Smooth muscle cell (in vitro differentiated cells): Measurements from ENCODE around the gene C1QL4. TPM values are rescaled to one million over a fixed set of nuclear protein-coding genes. Genes with fewer than 3 reads are reported as not detected.

Source experiments
- DNase-seq: peaks from one replicate; lab custom pipeline; 2025; ENCODE audit not compliant: unreplicated experiment; lab: John Stamatoyannopoulos, UW
- H2AFZ ChIP-seq: fragments of 200-600 bp; sonication (generic); 2 replicates; pipeline ENCODE4 v1.6.0; 2016; ENCODE audit warnings: antibody characterized with exemption, low read depth, mild to moderate bottlenecking
- H3F3A ChIP-seq: fragments of 200-600 bp; sonication (generic); 2 replicates; pipeline ENCODE4 v1.6.0; 2017; ENCODE audit warnings: antibody characterized with exemption, low read depth
- H3K27ac ChIP-seq: fragments of 200-600 bp; sonication (generic); 2 replicates; pipeline ENCODE4 v1.5.1; 2016; ENCODE audit warnings: low read depth, mild to moderate bottlenecking
- H3K27me3 ChIP-seq: fragments of 200-600 bp; sonication (generic); 2 replicates; pipeline ENCODE4 v1.6.1; 2016; ENCODE audit warnings: low read depth, mild to moderate bottlenecking
- H3K36me3 ChIP-seq: fragments of 200-600 bp; sonication (generic); 2 replicates; pipeline ENCODE4 v1.5.1; 2016; ENCODE audit warnings: low read depth
- H3K4me1 ChIP-seq: fragments of 200-600 bp; sonication (generic); 2 replicates; pipeline ENCODE4 v1.5.1; 2016; ENCODE audit warnings: low read depth
- H3K4me2 ChIP-seq: fragments of 200-600 bp; sonication (generic); 2 replicates; pipeline ENCODE4 v1.6.0; 2016; ENCODE audit warnings: mild to moderate bottlenecking
- H3K4me3 ChIP-seq: fragments of 200-600 bp; sonication (generic); 2 replicates; pipeline ENCODE4 v1.5.1; 2016; ENCODE audit warnings: mild to moderate bottlenecking
- H3K79me2 ChIP-seq: fragments of 200-600 bp; sonication (generic); 2 replicates; pipeline ENCODE4 v1.6.0; 2016; ENCODE audit warnings: low read depth, mild to moderate bottlenecking
- H3K9ac ChIP-seq: fragments of 200-600 bp; sonication (generic); 2 replicates; pipeline ENCODE4 v1.6.0; 2016; ENCODE audit warnings: low read depth
- H3K9me3 ChIP-seq: fragments of 200-600 bp; sonication (generic); replicated peaks from 2 replicates; pipeline ENCODE4 v1.5.1; 2016; ENCODE audit warnings: low read depth
- H4K20me1 ChIP-seq: fragments of 200-600 bp; sonication (generic); 2 replicates; pipeline ENCODE4 v1.6.0; 2016; ENCODE audit warnings: low read depth
- WGBS: methylation state at CpG from one replicate; pipeline ENCODE4 v1.1.7; 2016; ENCODE audit warnings: low lambda C conversion rate; 5-methylcytosine and 5-hydroxymethylcytosine counted together
- polyA plus RNA-seq: library from polyadenylated mRNA; unstranded; fragments of >200 nt; fragmentation: Nextera tagmentation; extraction: Ambion mirVana; gene quantifications from 2 replicates; pipeline ENCODE4 v1.2.1, GENCODE V29; 2016
- total RNA-seq: library from RNA; depleted of rRNA; stranded (reverse); fragments of >200 nt; gene quantifications from 2 replicates; pipeline ENCODE4 v1.2.3, GENCODE V29; 2014
- TF ChIP-seq, protein P1 (sequence below): fragments of 200-600 bp; sonication (generic); IDR thresholded peaks from 2 replicates; pipeline ENCODE4 v1.5.1; 2017; ENCODE audit warnings: borderline replicate concordance, mild to moderate bottlenecking, antibody characterized with exemption; ENCODE audit not compliant: insufficient read depth, poor library complexity, severe bottlenecking

Gene C1QL4
- total and polyA plus RNA-seq, 2 experiments from 2014 or later = 0.09 TPM; not detected in 1

DNA sequence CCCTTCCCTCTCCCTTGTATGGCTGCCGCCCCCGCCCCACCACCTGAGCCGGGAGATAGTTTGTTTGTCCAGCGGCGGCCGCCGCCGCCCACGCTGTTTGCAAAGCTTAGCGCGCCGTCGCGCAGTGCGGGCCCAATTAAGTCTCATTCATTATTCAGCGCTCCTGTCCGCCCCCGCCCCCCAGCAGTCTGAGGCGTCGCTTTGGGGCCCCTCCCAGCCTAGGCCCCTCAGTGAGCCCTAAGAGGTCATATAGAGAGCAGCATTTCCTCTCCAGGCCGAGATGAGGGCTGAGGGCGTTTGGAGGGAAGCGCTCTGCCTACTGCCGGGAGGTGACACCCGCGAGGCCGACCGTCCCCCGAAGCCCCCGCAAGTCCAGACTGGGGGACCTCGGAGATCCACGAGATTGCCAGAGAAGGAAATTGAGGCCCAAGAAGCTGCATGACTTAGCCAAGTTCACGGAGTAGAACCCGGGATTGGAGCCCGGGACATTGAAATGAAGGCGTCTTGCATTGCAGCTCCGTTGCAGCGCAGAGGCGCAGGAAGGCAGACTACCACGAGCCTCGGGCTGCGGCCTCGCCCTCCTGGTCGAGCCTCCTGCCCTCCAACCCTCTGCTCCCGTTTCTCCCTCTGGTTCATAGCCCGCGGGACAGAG, 9.8 kb upstream of the C1QL4 start, which contains the start of gene DNAJC22:
TSS of gene DNAJC22 (plus strand) at position 230 of the 652 bp plus-strand sequence. CDS start 1,985 bp downstream, outside the sequence.
- WGBS = 3% methylated on average over 43 of the region's 47 CpGs
- H3K4me3 ChIP-seq = peak within 1 kb of the TSS; percentile 52
- no peaks in the 10 kb centered on the region for H3K9me3 ChIP-seq
- H3K4me2 ChIP-seq = peak within 1 kb of the TSS; percentile 88
- H3K9ac ChIP-seq = no peak within 1 kb of the TSS
- H3K27me3 ChIP-seq = peaks cover 80% of the 10 kb centered on the region
- H2AFZ ChIP-seq = peak within 1 kb of the TSS; percentile 70
- TF ChIP-seq, protein P1, sequence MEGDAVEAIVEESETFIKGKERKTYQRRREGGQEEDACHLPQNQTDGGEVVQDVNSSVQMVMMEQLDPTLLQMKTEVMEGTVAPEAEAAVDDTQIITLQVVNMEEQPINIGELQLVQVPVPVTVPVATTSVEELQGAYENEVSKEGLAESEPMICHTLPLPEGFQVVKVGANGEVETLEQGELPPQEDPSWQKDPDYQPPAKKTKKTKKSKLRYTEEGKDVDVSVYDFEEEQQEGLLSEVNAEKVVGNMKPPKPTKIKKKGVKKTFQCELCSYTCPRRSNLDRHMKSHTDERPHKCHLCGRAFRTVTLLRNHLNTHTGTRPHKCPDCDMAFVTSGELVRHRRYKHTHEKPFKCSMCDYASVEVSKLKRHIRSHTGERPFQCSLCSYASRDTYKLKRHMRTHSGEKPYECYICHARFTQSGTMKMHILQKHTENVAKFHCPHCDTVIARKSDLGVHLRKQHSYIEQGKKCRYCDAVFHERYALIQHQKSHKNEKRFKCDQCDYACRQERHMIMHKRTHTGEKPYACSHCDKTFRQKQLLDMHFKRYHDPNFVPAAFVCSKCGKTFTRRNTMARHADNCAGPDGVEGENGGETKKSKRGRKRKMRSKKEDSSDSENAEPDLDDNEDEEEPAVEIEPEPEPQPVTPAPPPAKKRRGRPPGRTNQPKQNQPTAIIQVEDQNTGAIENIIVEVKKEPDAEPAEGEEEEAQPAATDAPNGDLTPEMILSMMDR = no peak
- H3F3A ChIP-seq = no peaks in the 10 kb centered on the region
- peaks cover 30% of the 10 kb centered on the region for H3K4me1 ChIP-seq
- DNase-seq = no peak
- no peak within 1 kb of the TSS for H3K27ac ChIP-seq
- no peaks in the 10 kb centered on the region for H4K20me1 ChIP-seq
- H3K79me2 ChIP-seq = no peaks in the 10 kb centered on the region
- no peaks in the 10 kb centered on the region for H3K36me3 ChIP-seq

DNA sequence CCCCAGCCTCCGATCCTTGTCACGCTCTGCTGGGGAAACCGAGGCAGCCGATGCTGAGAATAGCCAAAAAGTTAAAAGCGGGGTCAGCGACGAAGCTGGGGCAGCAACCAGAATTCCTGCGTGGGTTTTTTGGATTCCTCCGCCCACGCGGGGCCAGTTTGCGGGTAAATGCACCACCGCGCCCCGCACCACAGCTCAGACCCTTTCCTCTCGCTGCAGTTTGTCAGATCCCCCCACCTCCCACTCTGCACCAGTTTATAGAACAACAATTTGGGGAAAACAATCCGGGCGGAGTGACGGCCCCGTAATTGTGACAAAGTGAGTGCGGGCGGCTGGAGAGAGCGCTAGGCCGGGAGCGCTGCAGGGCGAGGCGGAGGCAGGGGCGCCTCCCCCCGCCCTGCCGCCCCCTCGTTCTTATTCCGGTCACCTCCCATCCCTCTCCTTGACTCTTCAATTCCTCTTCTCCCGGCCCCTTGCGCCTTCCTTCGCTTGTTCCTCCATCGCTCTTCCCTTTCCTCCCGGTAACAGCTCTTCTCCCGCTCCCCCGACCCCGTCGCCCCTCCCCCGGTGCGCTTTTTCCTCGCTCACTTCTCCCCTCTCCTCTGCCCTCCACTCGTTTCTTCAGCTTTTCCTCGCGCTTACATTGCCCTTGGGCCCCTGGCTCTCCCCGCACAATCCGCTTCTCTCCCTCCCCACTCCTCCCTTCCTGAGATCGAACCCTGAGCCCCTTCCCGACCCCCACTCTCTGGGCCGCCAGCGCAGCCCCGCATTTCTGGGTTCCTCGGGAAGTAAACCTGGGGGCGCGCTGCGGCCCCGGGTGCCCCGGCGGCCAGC, 9.1 kb upstream of the C1QL4 start:
- Histone ChIP-seq H3K4me2 (peak overlapping the region; percentile 88), H3K36me3 (no peaks in the 10 kb centered on the region), H4K20me1 (no peaks in the 10 kb centered on the region), H3K4me3 (peak overlapping the region; percentile 52), H2AFZ (peak overlapping the region; percentile 26), H3K79me2 (no peaks in the 10 kb centered on the region), H3F3A (no peaks in the 10 kb centered on the region), H3K27me3 (peaks cover 88% of the 10 kb centered on the region), H3K9me3 (no peaks in the 10 kb centered on the region), H3K27ac (no peak overlapping the region), H3K4me1 (peaks cover 37% of the 10 kb centered on the region), H3K9ac (no peak overlapping the region)
- 3% methylated on average over 33 of the region's 61 CpGs for WGBS
- TF ChIP-seq, protein P1 = no peak
- DNase-seq = no peak

DNA sequence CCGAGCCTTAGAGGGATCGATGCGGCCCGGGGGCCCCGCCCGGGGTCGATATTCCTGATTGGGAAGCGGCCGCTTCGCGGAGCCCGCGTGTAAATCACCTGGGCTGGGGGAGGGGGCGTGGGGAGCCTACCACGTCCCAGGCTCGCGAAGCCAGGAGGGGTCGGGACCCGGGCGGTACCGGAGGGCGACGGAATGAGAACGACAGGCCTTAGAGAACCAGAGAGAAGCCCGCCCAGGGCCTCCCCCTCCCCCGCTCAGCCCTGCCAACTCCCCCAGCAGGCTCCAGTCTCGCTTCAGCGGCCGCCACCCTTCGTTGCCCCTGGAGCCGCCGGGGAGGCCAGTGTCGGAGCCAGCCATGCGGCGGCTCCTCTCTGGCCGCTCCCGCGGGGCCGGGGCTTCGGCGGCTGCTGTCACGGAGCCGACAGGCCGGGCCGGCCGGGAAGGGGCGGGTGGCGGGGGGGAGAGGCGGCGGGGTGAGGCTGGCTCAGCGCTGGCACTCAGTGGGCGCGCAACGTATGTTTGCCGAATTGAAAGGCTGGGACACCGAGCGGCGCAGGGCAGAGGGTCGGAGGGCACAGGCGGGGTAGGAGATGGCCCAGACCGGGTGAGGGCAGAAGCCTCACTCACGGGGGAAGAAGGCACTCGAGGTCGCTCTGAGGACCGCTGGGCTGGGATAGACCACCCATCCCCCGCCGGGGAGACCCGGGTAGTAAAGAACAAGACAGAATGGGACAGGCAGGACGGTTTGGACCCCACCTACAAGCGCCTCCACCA, 8.2 kb upstream of the C1QL4 start:
- no peaks in the 10 kb centered on the region for H3K79me2 ChIP-seq
- H2AFZ ChIP-seq = no peak overlapping the region
- no peaks in the 10 kb centered on the region for H3F3A ChIP-seq
- H3K4me1 ChIP-seq = peaks cover 40% of the 10 kb centered on the region
- no peaks in the 10 kb centered on the region for H4K20me1 ChIP-seq
- no peak overlapping the region for H3K9ac ChIP-seq
- peaks cover 96% of the 10 kb centered on the region for H3K27me3 ChIP-seq
- H3K36me3 ChIP-seq = no peaks in the 10 kb centered on the region
- no peak for DNase-seq
- no peaks in the 10 kb centered on the region for H3K9me3 ChIP-seq
- TF ChIP-seq, protein P1 = no peak
- WGBS = 3% methylated on average over 51 of the region's 70 CpGs
- H3K27ac ChIP-seq = no peak overlapping the region
- peak overlapping the region; percentile 52 for H3K4me3 ChIP-seq
- H3K4me2 ChIP-seq = peak overlapping the region; percentile 88
